Placental pericyte (primary cell): Measurements from ENCODE around the gene ALG9. TPM values are rescaled to one million over a fixed set of nuclear protein-coding genes. Genes with fewer than 3 reads are reported as not detected.

ENCODE experiments used
- small RNA-seq: library from RNA; depleted of rRNA; stranded (forward); fragments of <200 nt; gene quantifications from one replicate; pipeline ENCODE3, GENCODE V24; 2012; ENCODE audit warnings: low replicate concordance
- total RNA-seq: library from RNA; depleted of rRNA; stranded (reverse); fragments of >200 nt; gene quantifications from 2 replicates; pipeline ENCODE4 v1.2.3, GENCODE V29; 2012

Gene ALG9, protein sequence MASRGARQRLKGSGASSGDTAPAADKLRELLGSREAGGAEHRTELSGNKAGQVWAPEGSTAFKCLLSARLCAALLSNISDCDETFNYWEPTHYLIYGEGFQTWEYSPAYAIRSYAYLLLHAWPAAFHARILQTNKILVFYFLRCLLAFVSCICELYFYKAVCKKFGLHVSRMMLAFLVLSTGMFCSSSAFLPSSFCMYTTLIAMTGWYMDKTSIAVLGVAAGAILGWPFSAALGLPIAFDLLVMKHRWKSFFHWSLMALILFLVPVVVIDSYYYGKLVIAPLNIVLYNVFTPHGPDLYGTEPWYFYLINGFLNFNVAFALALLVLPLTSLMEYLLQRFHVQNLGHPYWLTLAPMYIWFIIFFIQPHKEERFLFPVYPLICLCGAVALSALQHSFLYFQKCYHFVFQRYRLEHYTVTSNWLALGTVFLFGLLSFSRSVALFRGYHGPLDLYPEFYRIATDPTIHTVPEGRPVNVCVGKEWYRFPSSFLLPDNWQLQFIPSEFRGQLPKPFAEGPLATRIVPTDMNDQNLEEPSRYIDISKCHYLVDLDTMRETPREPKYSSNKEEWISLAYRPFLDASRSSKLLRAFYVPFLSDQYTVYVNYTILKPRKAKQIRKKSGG
- total RNA-seq: 31.3 and 52.7 TPM in 2 replicates

GRCh38 chr11:111870886-111871692 lies at the start of gene ALG9:
Gene ALG9 (minus strand): TSS chr11:111871581. CDS start chr11:111871482, 99 bp downstream.

GRCh38 chr11:111918390-111919256 lies 47.2 kb upstream of the ALG9 start, which contains the start of gene C11orf52:
Gene C11orf52 (plus strand): TSS chr11:111918913. CDS start chr11:111918973, 60 bp downstream.

DNA sequence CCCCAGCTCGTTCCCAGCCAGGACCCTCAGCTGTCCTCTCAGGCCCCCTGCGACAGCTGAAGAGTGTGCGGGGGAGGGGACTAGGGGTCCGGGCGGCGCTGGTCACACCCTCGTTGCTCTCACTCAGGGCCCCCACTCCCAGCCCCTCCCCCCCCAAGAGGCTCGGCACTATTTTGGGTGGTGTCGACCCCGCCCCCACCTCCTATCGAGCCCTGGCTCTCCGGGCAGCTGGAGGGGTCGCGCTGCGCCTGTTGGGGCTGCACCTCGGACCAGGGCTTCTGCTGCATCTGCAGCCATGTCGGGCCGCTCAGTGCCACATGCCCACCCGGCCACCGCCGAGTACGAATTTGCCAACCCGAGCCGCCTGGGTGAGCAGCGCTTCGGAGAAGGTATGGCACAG lies 41.2 kb upstream of the ALG9 start, which contains the start of gene HSPB2:
HSPB2 (plus strand) TSS at position 200 of the 400 bp plus-strand sequence; CDS start at position 296, 96 bp downstream.

DNA sequence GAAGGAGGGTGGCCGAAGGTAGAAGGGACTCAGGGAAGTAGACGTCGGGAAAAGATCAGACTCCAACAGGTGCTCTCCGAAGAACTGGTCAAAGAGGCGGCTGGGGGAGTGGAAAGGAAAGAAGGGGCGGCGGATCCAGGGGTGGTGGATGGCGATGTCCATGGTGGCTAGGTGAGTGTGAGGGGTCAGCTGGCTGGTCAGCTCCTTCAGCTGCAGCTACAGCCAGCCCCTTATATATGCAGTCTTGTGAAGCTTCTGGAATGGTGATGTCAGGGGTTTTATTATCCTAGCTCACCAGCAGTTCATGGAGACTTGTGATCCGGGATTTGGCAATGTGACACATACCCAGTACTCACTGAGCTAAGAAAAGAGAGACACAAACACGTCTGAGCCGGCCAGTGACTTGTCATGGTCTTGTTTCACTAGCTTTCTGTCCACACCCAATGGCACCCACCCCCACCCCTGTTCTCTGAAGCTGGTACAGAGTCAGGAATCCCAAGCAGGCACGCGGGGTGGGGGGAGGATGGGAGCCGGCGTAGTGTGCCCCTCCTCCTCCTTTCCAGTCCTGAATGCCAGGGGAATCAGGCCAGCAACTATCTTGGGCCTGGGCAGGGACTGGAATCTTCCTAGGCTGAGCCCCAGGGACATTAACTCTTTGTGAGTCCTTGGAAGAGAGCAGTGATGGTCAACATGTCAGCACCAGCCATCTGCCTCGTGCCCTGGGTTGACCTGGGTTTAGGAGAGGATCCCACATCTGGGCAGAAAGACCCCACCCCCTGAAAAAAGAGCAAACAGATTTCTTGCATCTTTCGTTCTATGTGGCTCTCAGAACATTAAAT lies 40.4 kb upstream of the ALG9 start, which contains the start of gene CRYAB:
CRYAB (minus strand) TSS at position 208 of the 839 bp plus-strand sequence; CDS start at position 162, 46 bp downstream.

GRCh38 chr11:111878849-111879636 lies 7.7 kb upstream of the ALG9 start, which contains the start of the genes CFAP68 and FDXACB1:
Gene CFAP68 (plus strand): TSS chr11:111879541. CDS start chr11:111879561, 20 bp downstream.
Gene FDXACB1 (minus strand): TSS chr11:111879165. CDS start chr11:111879132, 33 bp downstream.

DNA sequence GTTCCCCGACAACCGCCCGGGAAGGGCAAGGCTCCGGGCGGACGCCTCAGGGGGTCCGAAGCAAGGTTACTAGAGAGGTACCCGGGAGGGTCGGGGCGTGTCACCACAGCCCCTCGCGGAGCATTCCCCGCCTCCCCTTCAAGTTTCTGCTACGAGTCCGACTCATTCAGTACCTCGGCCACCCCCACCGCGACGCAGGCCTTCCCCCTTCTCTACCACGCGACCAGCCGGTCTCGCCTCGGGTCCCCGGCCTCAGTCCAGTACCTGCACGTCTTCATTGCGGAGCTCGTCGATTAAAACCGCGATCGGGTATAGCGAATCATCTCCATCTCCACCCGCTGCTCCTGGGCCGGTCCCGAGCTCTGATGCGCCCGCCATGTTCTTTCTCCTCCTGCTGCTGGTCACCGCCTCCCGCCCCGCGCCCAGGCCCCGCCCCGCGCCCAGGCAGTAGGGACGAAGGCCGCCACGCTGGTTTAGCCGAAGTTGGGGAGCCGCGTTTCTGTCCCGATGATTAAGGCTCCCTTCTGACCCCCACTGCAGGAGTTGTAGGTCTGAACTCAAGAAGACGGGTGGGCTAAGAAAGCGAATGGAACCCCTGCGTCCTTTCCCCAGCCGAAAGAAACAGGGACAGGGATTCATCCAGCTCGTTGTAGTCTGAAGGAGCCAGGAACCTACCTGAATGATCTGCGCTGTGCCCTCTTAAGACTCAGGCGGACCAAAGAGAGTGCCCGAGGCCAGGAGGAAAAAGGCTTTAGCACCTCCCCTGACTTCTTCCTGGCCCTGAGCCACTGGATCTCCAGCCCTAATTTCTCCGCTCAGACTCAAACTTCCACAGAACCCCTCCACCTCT lies 105.2 kb downstream of the ALG9 start, which contains the start of gene PPP2R1B:
PPP2R1B (minus strand) TSS at position 406 of the 850 bp plus-strand sequence; CDS start at position 378, 28 bp downstream.

Small RNA genes within 50 kb of the gene (small RNA-seq; reads per million reads assigned to genes)
- not detected for gene GNG5P3
- not detected for gene RPL37AP8

Other genes with a start within 250 kb of the ALG9 start
- 15.8 and 36.1 TPM in 2 replicates for gene PPP2R1B, start 105.2 kb downstream of the ALG9 start, total RNA-seq
- gene FDXACB1, start 7.6 kb upstream of the ALG9 start, total RNA-seq: 1.5 and 7.4 TPM in 2 replicates
- gene CFAP68, start 8.0 kb upstream of the ALG9 start, total RNA-seq: 9.3 and 11.2 TPM in 2 replicates
- 0.66 and 2.4 TPM in 2 replicates for gene CRYAB, start 40.2 kb upstream of the ALG9 start, total RNA-seq
- gene HSPB2, start 41.2 kb upstream of the ALG9 start, total RNA-seq: not detected in 2 replicates
- not detected in 2 replicates for gene C11orf52, start 47.3 kb upstream of the ALG9 start, total RNA-seq
- 7.4 and 16.3 TPM in 2 replicates for gene DIXDC1, start 65.8 kb upstream of the ALG9 start, total RNA-seq
- 35.0 and 63.6 TPM in 2 replicates for gene DLAT, start 153.8 kb upstream of the ALG9 start, total RNA-seq
- gene PIH1D2, start 202.4 kb upstream of the ALG9 start, total RNA-seq: 1.0 and 1.5 TPM in 2 replicates
- gene NKAPD1, start 202.7 kb upstream of the ALG9 start, total RNA-seq: 21.9 and 24.3 TPM in 2 replicates
- 22.1 and 33.9 TPM in 2 replicates for gene TIMM8B, start 215.2 kb upstream of the ALG9 start, total RNA-seq
- 84.0 and 105 TPM in 2 replicates for gene SDHD, start 215.3 kb upstream of the ALG9 start, total RNA-seq